Pulmonary artery endothelial cell (primary cell): ENCODE data around the gene PXYLP1. TPM values are rescaled to one million over a fixed set of nuclear protein-coding genes. Genes with fewer than 3 reads are reported as not detected.

Experiments
- DNase-seq: peaks from one replicate; pipeline ENCODE4 v3.0.0-alpha.2; 2011; ENCODE audit warnings: low read depth, low spot score
- total RNA-seq: library from RNA; depleted of rRNA; stranded (reverse); fragments of >200 nt; gene quantifications from 2 replicates; pipeline ENCODE4 v1.2.3, GENCODE V29; 2014

The PXYLP1 gene
- total RNA-seq, 1 donor from 2014 or later, result 2.1 TPM

GRCh38 chr3:141228395-141228794 is 3.2 kb upstream of the PXYLP1 start:
- DNase-seq, result no peak

DNA sequence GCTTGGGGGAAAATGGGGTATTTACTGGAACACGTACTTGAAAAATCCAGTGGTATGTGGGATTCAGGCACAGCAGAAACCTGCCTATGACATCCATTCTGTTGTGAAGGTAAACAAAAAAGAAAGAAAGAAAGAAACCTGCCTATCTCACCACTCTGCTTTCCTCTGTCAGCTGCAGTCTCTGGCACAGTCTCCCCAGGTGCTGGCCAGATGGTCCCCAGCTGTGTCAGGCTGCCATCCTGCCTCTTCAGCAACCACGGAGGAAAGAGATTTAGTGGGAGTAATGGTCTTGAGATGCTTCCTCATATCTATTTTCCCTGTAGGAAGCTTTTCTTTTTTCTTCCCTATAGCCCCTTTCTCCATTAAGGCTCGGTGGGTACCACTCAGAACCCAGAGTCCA is 2.5 kb upstream of the PXYLP1 start:
- no peak for DNase-seq

GRCh38 chr3:141230293-141230692 is 1.3 kb upstream of the PXYLP1 start:
- DNase-seq, result no peak

GRCh38 chr3:141231952-141232823 is 563 bp downstream of the PXYLP1 start:
- no peak for DNase-seq

- no peak for DNase-seq
Observed at GRCh38 chr3:141233457-141234161, 2.0 kb downstream of the PXYLP1 start.

GRCh38 chr3:141234283-141234682 is 2.7 kb downstream of the PXYLP1 start:
- DNase-seq, result no peak

DNA sequence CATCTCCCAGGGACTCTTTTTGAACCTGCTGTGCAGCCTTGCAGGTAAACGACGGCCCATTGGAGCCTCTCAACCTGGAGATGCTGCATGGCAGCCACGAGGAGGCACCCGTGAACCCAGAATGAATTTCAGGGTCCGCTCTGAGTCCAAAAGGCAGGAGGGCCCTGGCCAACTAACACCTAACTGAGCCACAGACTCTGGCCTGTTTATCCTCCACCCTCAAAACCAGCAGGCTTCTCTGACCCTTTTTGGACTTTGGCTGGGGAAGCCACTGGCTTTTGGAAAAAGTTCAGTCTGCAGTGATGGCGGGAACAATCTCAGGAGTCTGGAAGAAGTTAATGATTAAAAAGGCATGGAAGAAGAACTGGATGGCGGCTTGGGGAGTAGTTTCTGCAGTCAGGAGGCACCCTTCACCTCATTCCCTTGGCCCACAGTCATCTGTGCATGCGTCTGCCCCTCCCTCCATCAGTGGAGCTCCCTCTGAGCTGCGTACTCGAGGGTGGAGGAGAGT is 4.1 kb downstream of the PXYLP1 start:
- DNase-seq, result no peak

- no peak for DNase-seq
Observed at GRCh38 chr3:141236361-141236760, 4.7 kb downstream of the PXYLP1 start.

GRCh38 chr3:141237701-141238521 is 6.3 kb downstream of the PXYLP1 start:
- no peak for DNase-seq

DNA sequence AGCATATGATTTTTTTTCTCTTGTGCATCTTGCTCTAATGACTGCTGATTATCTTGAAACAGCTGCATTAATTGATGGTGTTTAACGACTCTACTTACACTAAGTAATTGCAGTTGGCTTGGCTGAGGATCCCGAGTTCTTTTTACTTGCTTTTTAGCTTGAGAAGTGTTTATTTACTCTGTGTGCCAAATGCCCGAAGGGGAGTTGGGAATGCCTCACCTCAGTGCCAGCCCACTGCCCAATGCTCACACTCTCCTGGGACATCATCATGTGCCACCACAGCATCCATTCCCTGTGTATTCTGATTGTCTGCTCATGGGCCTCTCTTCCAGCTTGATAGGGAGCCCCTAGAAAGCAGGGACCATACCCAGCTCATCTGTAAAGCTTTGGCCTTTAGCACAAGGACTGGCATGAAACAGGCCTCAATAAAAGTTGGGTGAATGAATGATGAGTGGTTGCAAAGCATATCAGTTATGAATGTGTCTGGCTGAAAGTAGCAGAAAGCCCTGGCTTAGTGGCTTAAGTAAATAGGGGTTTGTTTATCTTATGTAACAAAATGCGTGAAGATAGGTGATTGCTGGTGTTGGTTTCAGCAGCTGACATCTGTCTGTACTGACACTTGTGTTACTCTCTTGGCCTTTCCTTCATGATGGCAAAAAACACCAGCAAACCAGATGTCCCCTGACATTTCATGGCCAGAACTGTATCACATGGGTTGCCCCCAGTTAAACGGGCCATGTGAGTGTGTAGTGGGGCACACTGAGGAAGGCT is 8.1 kb downstream of the PXYLP1 start:
- no peak for DNase-seq

DNA sequence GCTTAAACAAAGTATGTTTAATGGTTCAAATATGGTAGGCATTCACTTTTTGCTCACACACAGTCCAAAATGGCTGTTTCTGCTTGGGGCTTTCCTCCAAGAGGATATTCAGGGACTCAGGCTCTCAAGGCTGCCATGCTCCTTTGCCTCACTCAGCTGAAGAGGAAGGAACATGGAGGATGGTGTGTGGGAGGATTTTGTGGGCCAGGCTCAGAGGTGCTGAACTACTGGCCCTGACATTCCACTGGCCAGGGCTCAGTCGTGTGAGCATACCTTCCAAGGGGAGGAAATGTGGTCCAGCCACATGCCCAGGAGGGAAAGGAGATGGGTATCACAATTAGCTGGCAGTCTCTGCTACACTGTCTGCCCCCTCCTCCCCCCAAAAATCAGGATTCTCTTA is 8.7 kb downstream of the PXYLP1 start:
- DNase-seq, result no peak

GRCh38 chr3:141240687-141241615 is 9.3 kb downstream of the PXYLP1 start:
- DNase-seq, result no peak

GRCh38 chr3:141241616-141242376 is 10.2 kb downstream of the PXYLP1 start:
- DNase-seq, result no peak

- DNase-seq, result no peak
Observed at GRCh38 chr3:141242377-141243092, 10.9 kb downstream of the PXYLP1 start.

GRCh38 chr3:141243271-141243707 is 11.7 kb downstream of the PXYLP1 start:
- no peak for DNase-seq

GRCh38 chr3:141246224-141246957 is 14.8 kb downstream of the PXYLP1 start:
- no peak for DNase-seq

DNA sequence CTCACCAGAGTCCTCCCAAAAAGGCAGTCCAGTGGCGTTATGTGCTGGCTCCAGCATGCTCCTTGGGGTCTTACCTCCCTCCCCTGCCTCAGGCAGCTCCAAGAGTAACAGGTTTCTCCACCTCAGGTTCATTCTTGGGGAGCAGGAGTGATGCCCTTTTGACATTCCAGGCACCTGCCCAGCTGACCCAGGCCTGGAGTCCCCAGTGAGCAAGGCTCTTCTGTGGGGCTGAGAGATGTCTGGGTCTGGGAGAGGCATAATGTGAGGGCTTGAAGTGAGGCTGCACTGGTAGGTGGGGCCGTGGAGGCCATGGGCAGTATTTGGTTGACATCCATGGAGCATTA is 15.3 kb downstream of the PXYLP1 start:
- no peak for DNase-seq

DNA sequence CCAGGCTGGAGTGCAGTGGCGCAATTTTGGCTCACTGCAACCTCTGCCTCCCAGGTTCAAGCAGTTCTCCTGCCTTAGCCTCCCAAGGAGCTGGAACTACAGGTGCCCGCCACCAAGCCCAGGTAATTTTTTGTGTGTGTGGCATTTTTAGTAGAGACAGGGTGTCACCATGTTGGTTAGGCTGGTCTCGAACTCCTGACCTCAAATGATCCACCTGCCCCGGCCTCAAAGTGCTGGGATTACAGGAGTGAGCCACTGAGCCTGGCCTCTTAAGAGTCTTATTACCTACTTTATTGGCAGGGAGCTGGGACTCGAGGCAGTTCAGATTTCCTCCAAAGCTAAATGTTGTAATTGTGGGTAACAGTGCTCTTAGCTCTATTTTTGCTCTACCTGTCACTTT is 16.4 kb downstream of the PXYLP1 start:
- no peak for DNase-seq
